CD14-positive monocyte (primary cell): ENCODE results near the gene KLHL13. TPM values are rescaled to one million over a fixed set of nuclear protein-coding genes. Genes with fewer than 3 reads are reported as not detected.

ENCODE experiments used
- DNase-seq, 3 donors: peaks; one replicate each; pipeline ENCODE4 v3.0.0-alpha.2; 2011 to 2022
- H2AFZ ChIP-seq: 2 replicates; pipeline ENCODE4 v1.6.0; 2012; ENCODE audit warnings: mild to moderate bottlenecking, low read depth, low read length, inconsistent platforms; ENCODE audit not compliant: insufficient read depth, poor library complexity, severe bottlenecking
- H3K27ac ChIP-seq, 2 donors: 1 replicate in 1 of 2; 2 replicates in 1 of 2; pipeline ENCODE4 v1.5.1; 2012 to 2013; ENCODE audit warnings: low read length in 2 of 2, control low read depth in 1 of 2, inconsistent platforms in 1 of 2, low read depth in 1 of 2, mild to moderate bottlenecking in 1 of 2
- H3K27me3 ChIP-seq, 2 donors: one replicate each; pipeline versions ENCODE4 v1.6.0 to v1.6.1; 2011 to 2013; ENCODE audit warnings: low read length in 2 of 2; ENCODE audit not compliant: control insufficient read depth in 2 of 2, insufficient read depth in 2 of 2
- H3K36me3 ChIP-seq, 2 donors: replicated peaks in 1 of 2; 1 replicate in 1 of 2; 2 replicates in 1 of 2; pipeline versions ENCODE4 v1.5.1 to v1.6.1; 2012 to 2013; ENCODE audit warnings: low read length in 2 of 2, control low read depth in 1 of 2, inconsistent platforms in 1 of 2, mild to moderate bottlenecking in 1 of 2; ENCODE audit not compliant: insufficient read depth in 2 of 2, control insufficient read depth in 1 of 2
- H3K4me1 ChIP-seq, 2 donors: 1 replicate in 1 of 2; 2 replicates in 1 of 2; pipeline versions ENCODE4 v1.5.1 to v1.6.1; 2012 to 2013; ENCODE audit warnings: low read length in 2 of 2, control low read depth in 1 of 2, inconsistent platforms in 1 of 2, mild to moderate bottlenecking in 1 of 2, moderate library complexity in 1 of 2; ENCODE audit not compliant: insufficient read depth in 2 of 2, control insufficient read depth in 1 of 2
- H3K4me2 ChIP-seq: replicated peaks from 2 replicates; pipeline ENCODE3; 2012; ENCODE audit warnings: low read length, moderate library complexity, mild to moderate bottlenecking; ENCODE audit not compliant: poor library complexity, severe bottlenecking; ENCODE audit errors: extremely low read depth
- H3K4me3 ChIP-seq, 3 experiments: fragments of 200-600 bp in 1 of 3; sonication (generic) in 1 of 3; replicated peaks in 1 of 3; 1 replicate in 2 of 3; 2 replicates in 1 of 3; pipeline ENCODE4 v1.5.1; 2011 to 2013; ENCODE audit warnings: low read length in 3 of 3, mild to moderate bottlenecking in 3 of 3, control low read depth in 2 of 3, low read depth in 2 of 3, inconsistent platforms in 1 of 3, moderate library complexity in 1 of 3
- H3K79me2 ChIP-seq: 2 replicates; pipeline ENCODE4 v1.6.0; 2012; ENCODE audit warnings: mild to moderate bottlenecking, control low read depth, inconsistent platforms, low read length, moderate library complexity; ENCODE audit not compliant: insufficient read depth
- H3K9ac ChIP-seq: 2 replicates; pipeline ENCODE4 v1.6.0; 2017; ENCODE audit warnings: low read length, mild to moderate bottlenecking; ENCODE audit not compliant: insufficient read depth, poor library complexity, severe bottlenecking
- H3K9me3 ChIP-seq, 2 donors: replicated peaks in 1 of 2; 1 replicate in 1 of 2; 2 replicates in 1 of 2; pipeline versions ENCODE4 v1.5.1 to v1.6.1; 2012 to 2013; ENCODE audit warnings: low read length in 2 of 2, control low read depth in 1 of 2; ENCODE audit not compliant: control insufficient read depth in 1 of 2, insufficient read depth in 1 of 2
- H4K20me1 ChIP-seq: 2 replicates; pipeline ENCODE4 v1.6.0; 2012; ENCODE audit warnings: mild to moderate bottlenecking, low read length, control low read depth, moderate library complexity; ENCODE audit not compliant: insufficient read depth
- H3K27ac Mint-ChIP-seq, 7 donors: one replicate each; pipeline ENCODE4 v1.8.0; 2020; ENCODE audit warnings: mild to moderate bottlenecking in 7 of 7, mixed read lengths in 7 of 7, moderate library complexity in 6 of 7, inconsistent platforms in 2 of 7
- H3K27me3 Mint-ChIP-seq, 3 donors: one replicate each; pipeline ENCODE4 v1.8.0; 2021 to 2022; ENCODE audit warnings: low read depth in 3 of 3, mild to moderate bottlenecking in 3 of 3, mixed read lengths in 3 of 3, moderate library complexity in 3 of 3, inconsistent platforms in 1 of 3
- H3K36me3 Mint-ChIP-seq, 2 donors: one replicate each; pipeline ENCODE4 v1.8.0; 2020; ENCODE audit warnings: mixed read lengths in 2 of 2, inconsistent platforms in 1 of 2, mild to moderate bottlenecking in 1 of 2
- H3K4me1 Mint-ChIP-seq: one replicate; pipeline ENCODE4 v1.8.0; 2020; ENCODE audit warnings: mild to moderate bottlenecking, mixed read lengths
- H3K4me3 Mint-ChIP-seq, 2 donors: one replicate each; pipeline ENCODE4 v1.8.0; 2020; ENCODE audit warnings: mild to moderate bottlenecking in 2 of 2, mixed read lengths in 2 of 2, moderate library complexity in 1 of 2
- H3K9me3 Mint-ChIP-seq, 7 donors: one replicate each; pipeline ENCODE4 v1.8.0; 2020 to 2022; ENCODE audit warnings: mixed read lengths in 7 of 7, mild to moderate bottlenecking in 6 of 7, moderate library complexity in 6 of 7, inconsistent platforms in 2 of 7
- CTCF ChIP-seq: fragments of 200-600 bp; IDR thresholded peaks from one replicate; pipeline ENCODE4 v1.8.0; 2022; ENCODE audit warnings: antibody characterized with exemption, mild to moderate bottlenecking
- WGBS: methylation state at CpG from one replicate; pipeline ENCODE4 v1.1.5; 2013; ENCODE audit warnings: missing lambda C conversion rate; ENCODE audit not compliant: insufficient coverage; 5-methylcytosine and 5-hydroxymethylcytosine counted together
- intact Hi-C, 2 donors: fragments of 100-400 bp; cut with micrococcal nuclease; formaldehyde crosslinking; loops; one replicate each; pipeline versions ENCODE4 v1.15.0 to v1.15.1; 2023
- polyA plus RNA-seq, 3 donors: library from polyadenylated mRNA; depleted of rRNA in 1 of 3; unstranded in 2 of 3; stranded (reverse) in 1 of 3; fragments of 300-500 nt in 2 of 3; fragments of >200 nt in 1 of 3; fragmentation: Illumina TruSeq in 2 of 3; gene quantifications; 1 replicate in 2 of 3; 2 replicates in 1 of 3; pipeline ENCODE4 v1.2.3, GENCODE V29; 2012 to 2021

The KLHL13 gene
- polyA plus RNA-seq, 3 donors: 0.05 to 0.41 (median 0.10) TPM

GRCh38 chrX:118143578-118143977 is 27.0 kb upstream of the KLHL13 start:
- DNase-seq: peak in 2 of 3 donors; percentile 3 to 5
- TF ChIP-seq CTCF: no peak
- Histone ChIP-seq H3K27ac (no peak overlapping the region), H3K36me3 (no peaks in the 10 kb centered on the region), H3K9me3 (no peaks in the 10 kb centered on the region), H2AFZ (no peak overlapping the region), H3K4me2 (no peak overlapping the region), H3K4me3 (no peak overlapping the region), H4K20me1 (no peaks in the 10 kb centered on the region), H3K9ac (no peak overlapping the region), H3K4me1 (no peaks in the 10 kb centered on the region), H3K27me3 (no peaks in the 10 kb centered on the region), H3K79me2 (no peaks in the 10 kb centered on the region)
- intact Hi-C loops: no loop called here
- no peaks in the 10 kb centered on the region for H3K4me1 Mint-ChIP-seq
- H3K36me3 Mint-ChIP-seq: no peaks in the 10 kb centered on the region
- no peak overlapping the region for H3K27ac Mint-ChIP-seq
- H3K9me3 Mint-ChIP-seq: peaks cover 0 to 5% (median 2%) of the 10 kb centered on the region in 7 donors
- peaks cover 0 to 1% (median 0%) of the 10 kb centered on the region in 3 donors for H3K27me3 Mint-ChIP-seq
- no CpG with 5 or more reads among the region's 3 CpGs for whole genome bisulfite sequencing
- H3K4me3 Mint-ChIP-seq: no peak overlapping the region

- TF ChIP-seq CTCF: no peak
- Histone ChIP-seq H3K27me3 (no peaks in the 10 kb centered on the region), H3K9ac (no peak overlapping the region), H3K36me3 (no peaks in the 10 kb centered on the region), H3K9me3 (no peaks in the 10 kb centered on the region), H3K79me2 (no peaks in the 10 kb centered on the region), H4K20me1 (no peaks in the 10 kb centered on the region), H2AFZ (no peak overlapping the region), H3K4me2 (no peak overlapping the region), H3K27ac (no peak overlapping the region), H3K4me1 (peaks cover 3 to 7% of the 10 kb centered on the region in 2 donors), H3K4me3 (no peak overlapping the region)
- intact Hi-C loops: no loop called here
- Mint-ChIP-seq H3K27me3 (peaks cover 2 to 4% (median 3%) of the 10 kb centered on the region in 3 donors), H3K9me3 (peaks cover 0 to 3% (median 0%) of the 10 kb centered on the region in 7 donors), H3K4me3 (no peak overlapping the region), H3K27ac (no peak overlapping the region), H3K36me3 (no peaks in the 10 kb centered on the region), H3K4me1 (peaks cover 1% of the 10 kb centered on the region)
- DNase-seq: no peak
- WGBS: no CpG with 5 or more reads among the region's 3 CpGs
Observed at GRCh38 chrX:118131336-118131735, 14.7 kb upstream of the KLHL13 start.
